A549 (cell line): ENCODE results near the gene DBF4B.

Experiments
- EP300 ChIP-seq, 2 experiments: fragments of >200 bp; sonication (Bioruptor Twin); formaldehyde crosslinking; IDR thresholded peaks; 2 replicates in 1 of 2; 3 replicates in 1 of 2; pipeline ENCODE4 v1.6.1; 2016 to 2017
- ESRRA ChIP-seq: fragments of 150-350 bp; IDR thresholded peaks from 2 replicates; pipeline ENCODE4 v1.6.1; 2014; ENCODE audit warnings: mild to moderate bottlenecking, low read length, borderline replicate concordance
- GATA3 ChIP-seq: IDR thresholded peaks from 2 replicates; pipeline ENCODE4 v1.6.1; 2012; ENCODE audit warnings: borderline replicate concordance
- KDM1A ChIP-seq: fragments of 200-600 bp; sonication (generic); IDR thresholded peaks from 2 replicates; pipeline ENCODE4 v1.6.1; 2016; ENCODE audit warnings: low read depth, mild to moderate bottlenecking
- MAZ ChIP-seq: fragments of 150-350 bp; IDR thresholded peaks from 2 replicates; pipeline ENCODE4 v1.6.1; 2014; ENCODE audit warnings: antibody characterized with exemption, low read depth, low read length, borderline replicate concordance
- RFX5 ChIP-seq: fragments of 450-650 bp; IDR thresholded peaks from 2 replicates; pipeline ENCODE4 v1.7.1; 2014; ENCODE audit warnings: antibody characterized with exemption, mild to moderate bottlenecking, moderate library complexity
- TF ChIP-seq, protein P1 (sequence below): fragments of >200 bp; sonication (Bioruptor Twin); formaldehyde crosslinking; IDR thresholded peaks from 3 replicates; pipeline ENCODE4 v1.5.1; 2016

DNA sequence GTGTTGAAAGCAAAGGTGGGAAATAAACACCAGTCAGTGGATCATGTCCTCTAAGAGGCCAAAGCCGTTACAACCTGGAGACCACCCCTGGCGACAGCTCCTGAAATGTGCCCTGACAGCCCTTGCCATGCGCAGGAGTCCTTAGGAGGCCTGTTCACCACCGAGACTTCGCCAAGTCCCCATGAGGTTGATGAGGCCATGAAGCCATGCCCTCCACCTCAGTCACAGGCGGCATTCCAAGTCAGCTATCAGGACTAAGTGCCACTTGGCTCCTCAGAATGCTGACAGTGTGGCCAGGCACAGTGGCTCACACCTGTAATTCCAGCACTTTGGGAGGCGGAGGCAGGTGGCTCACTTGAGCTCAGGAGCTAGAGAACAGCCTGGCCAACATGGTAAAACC lies 77.5 kb downstream of the DBF4B start:
- TF ChIP-seq, protein P1, sequence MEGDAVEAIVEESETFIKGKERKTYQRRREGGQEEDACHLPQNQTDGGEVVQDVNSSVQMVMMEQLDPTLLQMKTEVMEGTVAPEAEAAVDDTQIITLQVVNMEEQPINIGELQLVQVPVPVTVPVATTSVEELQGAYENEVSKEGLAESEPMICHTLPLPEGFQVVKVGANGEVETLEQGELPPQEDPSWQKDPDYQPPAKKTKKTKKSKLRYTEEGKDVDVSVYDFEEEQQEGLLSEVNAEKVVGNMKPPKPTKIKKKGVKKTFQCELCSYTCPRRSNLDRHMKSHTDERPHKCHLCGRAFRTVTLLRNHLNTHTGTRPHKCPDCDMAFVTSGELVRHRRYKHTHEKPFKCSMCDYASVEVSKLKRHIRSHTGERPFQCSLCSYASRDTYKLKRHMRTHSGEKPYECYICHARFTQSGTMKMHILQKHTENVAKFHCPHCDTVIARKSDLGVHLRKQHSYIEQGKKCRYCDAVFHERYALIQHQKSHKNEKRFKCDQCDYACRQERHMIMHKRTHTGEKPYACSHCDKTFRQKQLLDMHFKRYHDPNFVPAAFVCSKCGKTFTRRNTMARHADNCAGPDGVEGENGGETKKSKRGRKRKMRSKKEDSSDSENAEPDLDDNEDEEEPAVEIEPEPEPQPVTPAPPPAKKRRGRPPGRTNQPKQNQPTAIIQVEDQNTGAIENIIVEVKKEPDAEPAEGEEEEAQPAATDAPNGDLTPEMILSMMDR = no peak
- TF ChIP-seq KDM1A (no peak), ESRRA (no peak), EP300 (IDR thresholded peaks at IDR 0.05) (no peak), MAZ (no peak), RFX5 (no peak), GATA3 (no peak)
